Endodermal cell (in vitro differentiated cells): Measurements from ENCODE around the gene NCAM1. TPM values are rescaled to one million over a fixed set of nuclear protein-coding genes. Genes with fewer than 3 reads are reported as not detected.

Source experiments
- DNase-seq: peaks from one replicate; pipeline ENCODE4 v3.0.0-alpha.2; 2017
- H3K27ac ChIP-seq: 2 replicates; pipeline ENCODE4 v1.5.1; 2013; ENCODE audit warnings: mild to moderate bottlenecking, low read depth, low read length, moderate library complexity
- H3K27me3 ChIP-seq: 2 replicates; pipeline ENCODE4 v1.6.1; 2013; ENCODE audit warnings: mild to moderate bottlenecking, low read length, moderate library complexity; ENCODE audit not compliant: insufficient read depth, control insufficient read depth, poor library complexity, severe bottlenecking
- H3K36me3 ChIP-seq: 2 replicates; pipeline ENCODE4 v1.7.0; 2013; ENCODE audit warnings: mild to moderate bottlenecking, low read length, moderate library complexity; ENCODE audit not compliant: control insufficient read depth, insufficient read depth
- H3K4me1 ChIP-seq: one replicate; pipeline ENCODE4 v1.7.0; 2013; ENCODE audit warnings: low read length; ENCODE audit not compliant: control insufficient read depth, insufficient read depth
- H3K4me3 ChIP-seq: 2 replicates; pipeline ENCODE4 v1.5.1; 2013; ENCODE audit warnings: mild to moderate bottlenecking, low read length, moderate library complexity
- H3K9ac ChIP-seq: 2 replicates; pipeline ENCODE4 v1.6.1; 2013; ENCODE audit warnings: mild to moderate bottlenecking, low read length, moderate library complexity; ENCODE audit not compliant: poor library complexity, severe bottlenecking; ENCODE audit errors: extremely low read depth
- H3K9me3 ChIP-seq: 2 replicates; pipeline ENCODE4 v1.6.1; 2013; ENCODE audit warnings: mild to moderate bottlenecking, low read length, moderate library complexity; ENCODE audit not compliant: control insufficient read depth
- H3K27ac Mint-ChIP-seq: 2 replicates; pipeline ENCODE4 v1.8.0; 2020; ENCODE audit warnings: mixed read lengths
- H3K27me3 Mint-ChIP-seq: 2 replicates; pipeline ENCODE4 v1.8.0; 2021; ENCODE audit warnings: mild to moderate bottlenecking, mixed read lengths; ENCODE audit not compliant: insufficient read depth
- H3K36me3 Mint-ChIP-seq: 2 replicates; pipeline ENCODE4 v1.8.0; 2020; ENCODE audit warnings: low read depth, mixed read lengths
- H3K4me1 Mint-ChIP-seq: 2 replicates; pipeline ENCODE4 v1.8.0; 2020; ENCODE audit warnings: mixed read lengths
- H3K4me3 Mint-ChIP-seq: 2 replicates; pipeline ENCODE4 v1.8.0; 2020; ENCODE audit warnings: mild to moderate bottlenecking, moderate library complexity, mixed read lengths
- H3K9me3 Mint-ChIP-seq: 2 replicates; pipeline ENCODE4 v1.8.0; 2020; ENCODE audit warnings: mild to moderate bottlenecking, mixed read lengths
- CTCF ChIP-seq: fragments of 200-600 bp; sonication (generic); conservative IDR thresholded peaks from 2 replicates; pipeline ENCODE4 v1.5.0; 2021; ENCODE audit warnings: antibody characterized with exemption, mild to moderate bottlenecking
- WGBS, 2 experiments: methylation state at CpG; one replicate each; pipeline versions ENCODE4 v1.1.5 to v1.1.7; 2013; ENCODE audit warnings: missing lambda C conversion rate in 2 of 2, mixed read lengths in 1 of 2; ENCODE audit not compliant: insufficient coverage in 1 of 2, insufficient read length in 1 of 2; 5-methylcytosine and 5-hydroxymethylcytosine counted together
- total RNA-seq, 2 donors: library from RNA; stranded (reverse); fragmentation: NEBNext Ultra II Directional in 1 of 2; extraction: Animal tissue kit (Norgen Biotek cat#: 25700) in 1 of 2; gene quantifications; 2 replicates in 1 of 2; 3 replicates in 1 of 2; pipeline ENCODE4 v1.2.1, GENCODE V29; 2021

The NCAM1 gene
- total RNA-seq, 2 donors from 2014 or later, result 1.6 to 2.9 TPM

DNA sequence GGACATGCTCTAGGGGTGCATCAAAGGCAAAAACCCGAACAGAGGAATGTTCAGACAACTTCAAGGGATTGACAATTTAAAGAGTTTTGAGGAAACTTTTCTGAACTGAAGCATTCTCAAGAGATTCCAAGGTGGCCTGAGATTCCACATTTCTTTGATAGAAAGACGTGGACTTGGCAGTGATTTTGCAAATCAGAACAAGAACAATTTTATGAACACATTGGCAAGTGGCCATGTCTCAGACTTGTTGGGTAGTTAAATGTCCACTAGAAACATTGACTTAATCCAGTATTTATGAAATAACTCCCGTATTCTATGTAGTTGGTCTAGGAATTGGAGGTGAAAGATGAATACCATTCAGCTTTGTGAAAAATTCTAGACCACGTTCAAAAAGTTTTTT lies 13.8 kb downstream of the NCAM1 start:
- Mint-ChIP-seq H3K4me1 (no peaks in the 10 kb centered on the region), H3K27ac (no peak overlapping the region), H3K9me3 (no peaks in the 10 kb centered on the region), H3K36me3 (no peaks in the 10 kb centered on the region), H3K4me3 (no peak overlapping the region), H3K27me3 (peaks cover 9% of the 10 kb centered on the region)
- no peak for DNase-seq
- H3K27me3 ChIP-seq, result no peaks in the 10 kb centered on the region
- 88 to 92% methylated on average over 2 to 4 of the region's 4 CpGs for WGBS, 2 experiments
- H3K36me3 ChIP-seq, result no peaks in the 10 kb centered on the region
- H3K4me3 ChIP-seq, result no peak overlapping the region
- no peak for TF ChIP-seq CTCF
- H3K9me3 ChIP-seq, result no peaks in the 10 kb centered on the region
- no peak overlapping the region for H3K9ac ChIP-seq
- no peak overlapping the region for H3K27ac ChIP-seq
- no peaks in the 10 kb centered on the region for H3K4me1 ChIP-seq

DNA sequence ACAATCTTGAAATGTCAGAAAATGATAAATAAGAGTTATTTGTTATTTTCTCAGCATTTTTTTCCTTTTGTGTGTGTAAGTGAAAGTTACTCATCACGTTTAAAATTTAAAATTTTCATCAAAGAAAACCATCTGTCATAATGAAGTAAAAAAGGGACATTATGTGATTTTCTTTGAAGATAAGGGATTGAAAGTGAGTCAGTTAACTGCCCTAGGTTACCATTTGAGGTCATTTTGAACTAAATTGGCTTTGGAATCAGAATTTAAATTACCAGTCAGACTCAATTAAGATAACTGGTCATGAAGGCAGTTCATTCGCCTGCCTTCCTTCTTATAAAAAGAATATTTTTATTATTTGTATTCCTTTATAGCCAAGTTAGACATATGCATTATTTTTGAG lies 14.3 kb downstream of the NCAM1 start:
- H3K27me3 Mint-ChIP-seq, result peaks cover 6% of the 10 kb centered on the region
- WGBS, 2 experiments, result no CpG with 5 or more reads among the region's 2 CpGs
- no peaks in the 10 kb centered on the region for H3K9me3 Mint-ChIP-seq
- H3K27ac ChIP-seq, result no peak overlapping the region
- H3K4me3 ChIP-seq, result no peak overlapping the region
- no peaks in the 10 kb centered on the region for H3K9me3 ChIP-seq
- no peak overlapping the region for H3K27ac Mint-ChIP-seq
- no peak overlapping the region for H3K4me3 Mint-ChIP-seq
- H3K4me1 ChIP-seq, result no peaks in the 10 kb centered on the region
- H3K36me3 ChIP-seq, result no peaks in the 10 kb centered on the region
- H3K4me1 Mint-ChIP-seq, result no peaks in the 10 kb centered on the region
- no peaks in the 10 kb centered on the region for H3K36me3 Mint-ChIP-seq
- no peak for DNase-seq
- TF ChIP-seq CTCF, result no peak
- H3K9ac ChIP-seq, result no peak overlapping the region
- H3K27me3 ChIP-seq, result no peaks in the 10 kb centered on the region

GRCh38 chr11:112977755-112978154 lies 16.5 kb downstream of the NCAM1 start:
- no peak overlapping the region for H3K27ac Mint-ChIP-seq
- no peaks in the 10 kb centered on the region for H3K4me1 ChIP-seq

More at GRCh38 chr11:112977755-112978154, 16.5 kb downstream of the NCAM1 start:
- Mint-ChIP-seq H3K4me1 (no peaks in the 10 kb centered on the region), H3K4me3 (no peak overlapping the region), H3K36me3 (no peaks in the 10 kb centered on the region), H3K9me3 (no peaks in the 10 kb centered on the region), H3K27me3 (peaks cover 6% of the 10 kb centered on the region)
- H3K9me3 ChIP-seq, result no peaks in the 10 kb centered on the region
- H3K36me3 ChIP-seq, result no peaks in the 10 kb centered on the region
- TF ChIP-seq CTCF, result no peak
- no peak overlapping the region for H3K27ac ChIP-seq
- H3K4me3 ChIP-seq, result no peak overlapping the region
- 50% methylated on average over 1 of the region's 1 CpG; no CpG with 5 or more reads in 1 of the 2 experiments for WGBS, 2 experiments
- H3K9ac ChIP-seq, result no peak overlapping the region
- H3K27me3 ChIP-seq, result no peaks in the 10 kb centered on the region
- no peak for DNase-seq
